CD14-positive monocyte (primary cell): ENCODE data around the gene FOXI3. TPM values are rescaled to one million over a fixed set of nuclear protein-coding genes. Genes with fewer than 3 reads are reported as not detected.

ENCODE experiments used
- DNase-seq, 3 donors: peaks; one replicate each; pipeline ENCODE4 v3.0.0-alpha.2; 2011 to 2022
- H2AFZ ChIP-seq: 2 replicates; pipeline ENCODE4 v1.6.0; 2012; ENCODE audit warnings: mild to moderate bottlenecking, low read depth, low read length, inconsistent platforms; ENCODE audit not compliant: insufficient read depth, poor library complexity, severe bottlenecking
- H3K27ac ChIP-seq, 2 donors: 1 replicate in 1 of 2; 2 replicates in 1 of 2; pipeline ENCODE4 v1.5.1; 2012 to 2013; ENCODE audit warnings: low read length in 2 of 2, control low read depth in 1 of 2, inconsistent platforms in 1 of 2, low read depth in 1 of 2, mild to moderate bottlenecking in 1 of 2
- H3K27me3 ChIP-seq, 2 donors: one replicate each; pipeline versions ENCODE4 v1.6.0 to v1.6.1; 2011 to 2013; ENCODE audit warnings: low read length in 2 of 2; ENCODE audit not compliant: control insufficient read depth in 2 of 2, insufficient read depth in 2 of 2
- H3K36me3 ChIP-seq, 2 donors: replicated peaks in 1 of 2; 1 replicate in 1 of 2; 2 replicates in 1 of 2; pipeline versions ENCODE4 v1.5.1 to v1.6.1; 2012 to 2013; ENCODE audit warnings: low read length in 2 of 2, control low read depth in 1 of 2, inconsistent platforms in 1 of 2, mild to moderate bottlenecking in 1 of 2; ENCODE audit not compliant: insufficient read depth in 2 of 2, control insufficient read depth in 1 of 2
- H3K4me1 ChIP-seq, 2 donors: 1 replicate in 1 of 2; 2 replicates in 1 of 2; pipeline versions ENCODE4 v1.5.1 to v1.6.1; 2012 to 2013; ENCODE audit warnings: low read length in 2 of 2, control low read depth in 1 of 2, inconsistent platforms in 1 of 2, mild to moderate bottlenecking in 1 of 2, moderate library complexity in 1 of 2; ENCODE audit not compliant: insufficient read depth in 2 of 2, control insufficient read depth in 1 of 2
- H3K4me2 ChIP-seq: replicated peaks from 2 replicates; pipeline ENCODE3; 2012; ENCODE audit warnings: low read length, moderate library complexity, mild to moderate bottlenecking; ENCODE audit not compliant: poor library complexity, severe bottlenecking; ENCODE audit errors: extremely low read depth
- H3K4me3 ChIP-seq, 3 experiments: fragments of 200-600 bp in 1 of 3; sonication (generic) in 1 of 3; replicated peaks in 1 of 3; 1 replicate in 2 of 3; 2 replicates in 1 of 3; pipeline ENCODE4 v1.5.1; 2011 to 2013; ENCODE audit warnings: low read length in 3 of 3, mild to moderate bottlenecking in 3 of 3, control low read depth in 2 of 3, low read depth in 2 of 3, inconsistent platforms in 1 of 3, moderate library complexity in 1 of 3
- H3K79me2 ChIP-seq: 2 replicates; pipeline ENCODE4 v1.6.0; 2012; ENCODE audit warnings: mild to moderate bottlenecking, control low read depth, inconsistent platforms, low read length, moderate library complexity; ENCODE audit not compliant: insufficient read depth
- H3K9ac ChIP-seq: 2 replicates; pipeline ENCODE4 v1.6.0; 2017; ENCODE audit warnings: low read length, mild to moderate bottlenecking; ENCODE audit not compliant: insufficient read depth, poor library complexity, severe bottlenecking
- H3K9me3 ChIP-seq, 2 donors: replicated peaks in 1 of 2; 1 replicate in 1 of 2; 2 replicates in 1 of 2; pipeline versions ENCODE4 v1.5.1 to v1.6.1; 2012 to 2013; ENCODE audit warnings: low read length in 2 of 2, control low read depth in 1 of 2; ENCODE audit not compliant: control insufficient read depth in 1 of 2, insufficient read depth in 1 of 2
- H4K20me1 ChIP-seq: 2 replicates; pipeline ENCODE4 v1.6.0; 2012; ENCODE audit warnings: mild to moderate bottlenecking, low read length, control low read depth, moderate library complexity; ENCODE audit not compliant: insufficient read depth
- H3K27ac Mint-ChIP-seq, 7 donors: one replicate each; pipeline ENCODE4 v1.8.0; 2020; ENCODE audit warnings: mild to moderate bottlenecking in 7 of 7, mixed read lengths in 7 of 7, moderate library complexity in 6 of 7, inconsistent platforms in 2 of 7
- H3K27me3 Mint-ChIP-seq, 3 donors: one replicate each; pipeline ENCODE4 v1.8.0; 2021 to 2022; ENCODE audit warnings: low read depth in 3 of 3, mild to moderate bottlenecking in 3 of 3, mixed read lengths in 3 of 3, moderate library complexity in 3 of 3, inconsistent platforms in 1 of 3
- H3K36me3 Mint-ChIP-seq, 2 donors: one replicate each; pipeline ENCODE4 v1.8.0; 2020; ENCODE audit warnings: mixed read lengths in 2 of 2, inconsistent platforms in 1 of 2, mild to moderate bottlenecking in 1 of 2
- H3K4me1 Mint-ChIP-seq: one replicate; pipeline ENCODE4 v1.8.0; 2020; ENCODE audit warnings: mild to moderate bottlenecking, mixed read lengths
- H3K4me3 Mint-ChIP-seq, 2 donors: one replicate each; pipeline ENCODE4 v1.8.0; 2020; ENCODE audit warnings: mild to moderate bottlenecking in 2 of 2, mixed read lengths in 2 of 2, moderate library complexity in 1 of 2
- H3K9me3 Mint-ChIP-seq, 7 donors: one replicate each; pipeline ENCODE4 v1.8.0; 2020 to 2022; ENCODE audit warnings: mixed read lengths in 7 of 7, mild to moderate bottlenecking in 6 of 7, moderate library complexity in 6 of 7, inconsistent platforms in 2 of 7
- CTCF ChIP-seq: fragments of 200-600 bp; IDR thresholded peaks from one replicate; pipeline ENCODE4 v1.8.0; 2022; ENCODE audit warnings: antibody characterized with exemption, mild to moderate bottlenecking
- WGBS: methylation state at CpG from one replicate; pipeline ENCODE4 v1.1.5; 2013; ENCODE audit warnings: missing lambda C conversion rate; ENCODE audit not compliant: insufficient coverage; 5-methylcytosine and 5-hydroxymethylcytosine counted together
- intact Hi-C, 2 donors: fragments of 100-400 bp; cut with micrococcal nuclease; formaldehyde crosslinking; loops; one replicate each; pipeline versions ENCODE4 v1.15.0 to v1.15.1; 2023
- polyA plus RNA-seq, 3 donors: library from polyadenylated mRNA; depleted of rRNA in 1 of 3; unstranded in 2 of 3; stranded (reverse) in 1 of 3; fragments of 300-500 nt in 2 of 3; fragments of >200 nt in 1 of 3; fragmentation: Illumina TruSeq in 2 of 3; gene quantifications; 1 replicate in 2 of 3; 2 replicates in 1 of 3; pipeline ENCODE4 v1.2.3, GENCODE V29; 2012 to 2021

FOXI3 gene
- polyA plus RNA-seq, 3 donors: not detected

GRCh38 chr2:88469202-88470114, 17.0 kb upstream of the FOXI3 start:
- H3K9ac ChIP-seq: no peak overlapping the region
- no peaks in the 10 kb centered on the region for H3K9me3 ChIP-seq
- peaks cover 7 to 20% (median 10%) of the 10 kb centered on the region in 3 donors for H3K27me3 Mint-ChIP-seq
- TF ChIP-seq CTCF: no peak
- H3K27me3 ChIP-seq: no peaks in the 10 kb centered on the region
- DNase-seq: no peak
- H3K9me3 Mint-ChIP-seq: peaks cover 0 to 8% (median 2%) of the 10 kb centered on the region in 7 donors
- H3K4me2 ChIP-seq: no peak overlapping the region
- no peak overlapping the region for H3K4me3 Mint-ChIP-seq
- no peak overlapping the region for H3K4me3 ChIP-seq
- intact Hi-C loops: no loop called here
- no peak overlapping the region for H2AFZ ChIP-seq
- no peaks in the 10 kb centered on the region for H3K4me1 Mint-ChIP-seq
- H3K4me1 ChIP-seq: no peaks in the 10 kb centered on the region
- no peak overlapping the region for H3K27ac ChIP-seq
- H3K36me3 Mint-ChIP-seq: no peaks in the 10 kb centered on the region
- H4K20me1 ChIP-seq: no peaks in the 10 kb centered on the region
- no peaks in the 10 kb centered on the region for H3K79me2 ChIP-seq
- no peak overlapping the region for H3K27ac Mint-ChIP-seq
- WGBS: 90% methylated on average over 2 of the region's 4 CpGs
- no peaks in the 10 kb centered on the region for H3K36me3 ChIP-seq

GRCh38 chr2:88464153-88464552, 11.7 kb upstream of the FOXI3 start:
- Mint-ChIP-seq H3K4me1 (no peaks in the 10 kb centered on the region), H3K9me3 (peaks cover 0 to 8% (median 1%) of the 10 kb centered on the region in 7 donors), H3K27me3 (peaks cover 15 to 19% (median 17%) of the 10 kb centered on the region in 3 donors), H3K36me3 (no peaks in the 10 kb centered on the region), H3K27ac (no peak overlapping the region), H3K4me3 (no peak overlapping the region)
- no peak overlapping the region for H3K9ac ChIP-seq
- no peak overlapping the region for H2AFZ ChIP-seq
- no peak overlapping the region for H3K4me2 ChIP-seq
- H3K4me1 ChIP-seq: no peaks in the 10 kb centered on the region
- DNase-seq: no peak
- no peaks in the 10 kb centered on the region for H4K20me1 ChIP-seq
- H3K36me3 ChIP-seq: no peaks in the 10 kb centered on the region
- H3K27me3 ChIP-seq: peaks cover 0 to 2% of the 10 kb centered on the region in 2 donors
- no peak overlapping the region for H3K4me3 ChIP-seq
- TF ChIP-seq CTCF: no peak
- no peaks in the 10 kb centered on the region for H3K9me3 ChIP-seq
- H3K27ac ChIP-seq: no peak overlapping the region
- no CpG with 5 or more reads among the region's 5 CpGs for WGBS
- intact Hi-C loops: no loop called here
- H3K79me2 ChIP-seq: no peaks in the 10 kb centered on the region
